ENCODE data around the gene MAB21L4.

MAB21L4 gene

GRCh38 chr2:240895656-240896388 lies at the start of gene MAB21L4:
Gene MAB21L4 (minus strand): TSS chr2:240896156. CDS start chr2:240895997, 159 bp downstream.
- no peak for DNase-seq

DNA sequence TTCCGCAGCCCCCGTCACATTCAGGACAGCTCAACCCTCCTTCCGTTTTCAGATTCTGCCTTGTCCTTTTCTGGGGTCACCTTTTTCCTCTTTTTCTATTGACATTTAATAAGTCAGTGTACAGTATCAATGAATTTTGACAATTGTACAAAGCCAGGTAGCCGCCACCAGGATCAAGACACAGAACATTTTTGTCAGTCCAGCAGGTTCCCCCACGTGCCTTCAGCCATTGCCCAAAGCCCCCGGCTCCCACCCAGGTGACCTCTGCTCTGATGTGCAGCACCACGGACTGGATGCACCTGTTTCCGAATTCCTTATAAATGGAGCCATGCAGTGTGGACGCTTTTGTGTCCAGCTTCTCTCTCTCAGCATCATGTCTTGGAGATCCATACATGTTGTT lies 40.1 kb upstream of the MAB21L4 start:
- no peak for DNase-seq

DNA sequence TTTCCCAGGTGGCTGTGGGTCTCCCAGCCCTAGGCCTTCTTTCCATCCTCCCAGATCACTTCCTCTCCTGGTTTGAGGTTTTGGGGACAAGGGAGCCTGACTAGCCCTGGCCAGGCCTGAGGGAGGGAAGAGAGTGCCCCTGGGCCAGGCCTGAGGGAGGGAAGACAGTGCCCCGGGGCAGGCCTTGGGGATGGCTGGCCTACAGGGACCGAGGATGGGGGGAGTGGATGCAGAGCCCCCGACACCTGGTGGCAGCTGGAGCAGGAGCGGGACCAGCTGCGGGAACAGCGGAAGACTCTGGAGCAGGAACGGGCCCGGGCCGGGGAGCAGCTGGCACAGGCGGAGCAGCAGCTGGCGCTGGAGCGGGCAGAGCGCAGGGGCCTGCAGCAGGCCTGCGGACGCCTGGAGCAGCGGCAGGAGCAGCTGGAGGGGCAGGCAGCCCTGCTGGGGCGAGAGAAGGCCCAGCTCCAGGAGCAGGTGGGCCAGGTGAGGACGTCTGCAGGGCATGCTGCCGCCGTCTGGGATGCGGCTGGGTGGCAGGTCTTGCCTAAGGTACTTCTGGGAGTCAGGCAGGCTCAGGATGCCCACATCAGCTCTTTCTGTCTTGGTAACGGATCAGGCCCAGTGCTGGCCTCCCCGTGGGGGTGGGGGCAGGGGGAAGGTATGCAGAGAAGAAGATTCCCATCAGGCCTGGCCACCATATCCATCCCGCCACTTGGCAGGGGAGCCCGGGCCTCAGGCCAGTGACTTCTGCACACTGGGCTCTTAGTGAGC lies 39.3 kb upstream of the MAB21L4 start:
- DNase-seq: no peak

DNA sequence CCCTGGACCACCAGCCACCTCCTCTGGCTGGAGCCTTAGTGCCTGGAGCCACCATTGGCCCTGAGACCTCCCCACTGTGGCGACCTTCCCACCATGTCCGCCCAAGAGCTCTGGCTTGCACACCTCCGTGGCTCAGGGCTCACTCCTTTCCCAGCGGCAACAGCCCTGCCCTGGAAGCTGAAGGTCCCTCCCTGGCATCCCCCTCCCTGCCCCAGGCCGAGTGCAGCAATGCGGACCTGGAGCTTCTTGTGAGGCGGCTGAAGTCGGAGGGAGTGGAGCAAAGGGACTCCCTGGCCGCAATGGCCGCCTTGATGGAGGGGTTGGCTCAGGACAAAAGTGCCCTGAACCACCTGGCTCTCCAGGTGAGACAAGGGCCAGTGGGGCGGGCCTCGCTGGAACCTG lies 38.7 kb upstream of the MAB21L4 start:
- DNase-seq: no peak

GRCh38 chr2:240933966-240934700 lies 38.2 kb upstream of the MAB21L4 start:
- DNase-seq: no peak

DNA sequence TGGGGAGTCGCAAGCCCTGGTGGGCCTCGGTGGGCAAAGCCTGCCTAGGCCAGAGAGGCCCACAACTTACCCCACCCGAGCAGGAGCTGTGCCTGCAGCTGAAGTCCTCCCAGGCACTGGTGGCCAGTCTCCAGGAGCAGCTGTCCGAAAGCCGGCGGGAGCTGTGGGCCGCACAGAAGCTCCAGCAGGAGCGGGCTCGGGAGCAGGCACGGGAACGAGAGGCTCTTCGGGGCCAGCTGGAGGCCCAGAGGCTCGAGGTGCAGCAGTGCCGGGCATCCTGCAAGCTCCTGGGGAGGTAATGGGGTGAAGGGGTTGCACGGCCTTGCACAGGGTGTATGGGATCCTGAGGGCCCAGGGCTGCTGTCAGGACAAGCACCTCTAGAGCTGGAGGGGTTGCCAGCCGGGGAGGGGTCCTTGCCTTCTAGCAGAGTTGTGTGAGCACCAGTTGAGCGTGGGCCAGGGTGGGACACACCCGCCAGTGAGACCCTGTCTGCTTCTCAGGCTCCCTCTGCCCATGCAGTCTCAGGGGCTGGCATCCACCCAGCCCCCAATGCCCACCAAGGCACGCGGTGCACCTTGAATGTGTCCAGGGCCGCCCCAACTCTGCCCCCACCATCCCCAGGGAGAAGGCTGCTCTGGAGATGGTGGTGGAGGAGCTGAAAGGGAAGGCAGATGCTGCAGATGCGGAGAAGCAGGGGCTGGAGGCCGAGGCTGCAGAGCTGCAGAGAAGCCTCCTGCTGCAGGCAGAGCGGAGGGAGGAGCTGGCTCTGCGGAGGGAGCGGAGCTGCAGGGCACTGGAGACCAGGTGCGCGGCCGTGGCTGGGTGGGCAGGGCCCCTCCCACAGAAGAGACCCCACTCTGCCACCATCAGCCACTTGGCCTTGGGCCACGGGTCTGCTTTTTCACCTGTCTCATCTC lies 37.4 kb upstream of the MAB21L4 start:
- no peak for DNase-seq

- DNase-seq: no peak
These were observed 36.7 kb upstream of the MAB21L4 start for GRCh38 chr2:240932724-240933047.

- DNase-seq: no peak
These were observed 36.2 kb upstream of the MAB21L4 start for GRCh38 chr2:240932001-240932723.

GRCh38 chr2:240931319-240931949 lies 35.5 kb upstream of the MAB21L4 start:
- no peak for DNase-seq

DNA sequence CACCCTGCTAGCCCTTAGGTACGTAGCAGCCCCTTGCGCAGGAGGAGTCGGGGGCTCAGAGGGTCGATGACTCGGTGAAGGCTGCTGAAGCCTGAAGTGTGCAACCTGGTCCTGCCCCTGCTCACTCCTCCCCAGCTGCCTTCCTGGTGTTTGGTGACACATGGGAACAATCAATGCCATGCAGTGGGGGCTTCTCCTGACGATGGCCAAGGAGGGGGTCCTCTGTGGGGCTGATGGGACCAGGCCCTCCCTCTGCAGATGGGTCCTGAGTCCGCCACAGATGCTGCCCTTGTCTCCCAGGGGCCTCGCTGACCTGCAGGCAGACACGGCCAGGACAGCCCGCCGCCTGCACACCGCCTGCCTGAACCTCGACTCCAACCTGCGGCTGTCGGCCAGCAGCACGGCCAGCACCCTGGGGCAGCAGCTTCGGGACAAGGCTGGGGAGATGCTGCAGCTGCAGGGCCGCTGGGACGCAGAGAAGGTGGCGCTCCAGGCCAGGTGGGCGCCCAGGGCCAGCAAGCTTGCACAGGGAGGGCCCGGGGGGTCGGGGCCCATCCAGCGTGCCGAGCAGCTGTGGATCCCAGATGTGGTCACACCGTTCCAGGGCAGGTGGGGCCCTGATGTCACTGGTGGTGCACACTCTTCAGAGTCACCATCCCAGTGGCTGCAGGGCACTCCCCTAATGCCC lies 34.8 kb upstream of the MAB21L4 start:
- no peak for DNase-seq

GRCh38 chr2:240930096-240930630 lies 34.2 kb upstream of the MAB21L4 start:
- DNase-seq: no peak

DNA sequence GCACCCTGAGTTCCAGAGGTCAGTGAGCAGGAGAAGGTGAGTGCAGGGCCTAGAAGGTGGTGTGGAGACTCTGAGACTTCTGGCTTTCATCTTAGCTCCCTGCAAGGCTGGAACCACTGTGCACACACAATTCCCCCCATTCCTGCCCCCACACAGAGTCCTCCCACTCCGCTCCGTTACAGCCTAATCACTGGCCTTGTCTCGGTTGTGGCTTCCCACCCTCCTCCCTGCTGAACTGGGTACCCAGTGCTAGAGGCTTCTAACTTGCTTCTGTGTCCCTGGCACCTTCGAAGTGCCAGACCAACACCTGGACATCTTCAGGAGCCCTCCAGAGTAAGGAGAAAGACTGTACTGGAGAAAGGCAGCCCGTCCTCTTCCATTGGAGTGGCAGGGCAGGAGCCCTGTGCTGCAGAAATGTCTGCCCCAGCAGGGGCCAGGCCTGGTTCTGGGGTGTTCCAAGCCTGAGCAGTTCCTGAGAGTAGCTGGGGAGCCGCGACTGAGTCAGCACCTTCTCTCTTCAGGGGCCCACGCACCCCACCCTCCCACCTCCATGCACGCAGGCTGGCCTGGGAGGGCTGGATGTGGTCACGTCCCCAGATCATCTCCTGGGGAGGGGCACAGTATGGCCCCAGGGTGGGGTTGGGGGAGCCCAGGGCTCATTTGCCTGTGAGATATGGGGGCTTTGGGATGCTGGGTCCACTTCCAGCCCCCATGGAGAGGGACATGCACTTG lies 33.6 kb upstream of the MAB21L4 start:
- DNase-seq: no peak

GRCh38 chr2:240928476-240929363 lies 32.8 kb upstream of the MAB21L4 start:
- no peak for DNase-seq

DNA sequence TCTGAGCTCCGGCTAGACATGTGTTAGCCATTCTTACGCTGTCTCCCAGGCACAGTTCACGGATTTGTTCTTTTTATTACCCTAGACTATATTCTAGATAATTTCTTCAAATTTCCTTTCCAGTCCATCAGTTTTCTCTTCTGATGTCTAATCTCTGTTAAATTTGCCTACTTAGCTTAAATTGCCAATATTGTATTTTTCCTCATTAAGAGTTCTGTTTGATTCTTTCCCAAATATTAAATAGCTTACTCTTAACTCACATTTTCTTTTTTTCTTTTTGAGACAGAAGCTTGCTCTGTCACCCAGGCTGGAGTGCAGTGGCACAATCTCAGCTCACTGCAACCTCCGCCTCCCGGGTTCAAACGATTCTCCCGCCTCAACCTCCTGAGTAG lies 31.4 kb upstream of the MAB21L4 start:
- no peak for DNase-seq

- no peak for DNase-seq
These were observed 30.8 kb upstream of the MAB21L4 start for GRCh38 chr2:240926516-240927389.

GRCh38 chr2:240925568-240926515 lies 29.9 kb upstream of the MAB21L4 start:
- no peak for DNase-seq

GRCh38 chr2:240925191-240925567 lies 29.2 kb upstream of the MAB21L4 start:
- DNase-seq: no peak
